Measurements from ENCODE around the gene FLT3. TPM values are rescaled to one million over a fixed set of nuclear protein-coding genes. Genes with fewer than 3 reads are reported as not detected.

Gene FLT3
- total RNA-seq, 4 donors from 2014 or later: 0.47 to 1.2 (median 1.2) TPM

- H3K4me3 ChIP-seq: no peak overlapping the region
- no peaks in the 10 kb centered on the region for H3K4me1 ChIP-seq
- H3K27me3 ChIP-seq: peaks cover 10% of the 10 kb centered on the region
- WGBS: 65% methylated on average over 13 of the region's 13 CpGs
- no peaks in the 10 kb centered on the region for H3K36me3 ChIP-seq
- no peak overlapping the region for H3K27ac ChIP-seq
- H3K9me3 ChIP-seq: no peaks in the 10 kb centered on the region
- TF ChIP-seq POLR2A (IDR thresholded peaks at IDR 0.05): no peak
- TF ChIP-seq POLR2AphosphoS5 (IDR thresholded peaks at IDR 0.05): no peak
- no peak for TF ChIP-seq EP300 (IDR thresholded peaks at IDR 0.05)
- TF ChIP-seq CTCF (IDR thresholded peaks at IDR 0.05): no peak
- DNase-seq (ENCODE audit: low spot score in 2 of 2): no peak
Measured at GRCh38 chr13:28058866-28059613, 41.3 kb downstream of the FLT3 start.

GRCh38 chr13:28056970-28057712 lies 43.2 kb downstream of the FLT3 start:
- Histone ChIP-seq H3K4me1 (no peaks in the 10 kb centered on the region), H3K4me3 (no peak overlapping the region), H3K36me3 (no peaks in the 10 kb centered on the region), H3K27ac (no peak overlapping the region), H3K27me3 (peaks cover 10% of the 10 kb centered on the region), H3K9me3 (no peaks in the 10 kb centered on the region)
- no peak for TF ChIP-seq CTCF (IDR thresholded peaks at IDR 0.05)
- no peak for TF ChIP-seq POLR2A (IDR thresholded peaks at IDR 0.05)
- TF ChIP-seq POLR2AphosphoS5 (IDR thresholded peaks at IDR 0.05): no peak
- no peak for TF ChIP-seq EP300 (IDR thresholded peaks at IDR 0.05)
- no peak for DNase-seq (ENCODE audit: low spot score in 2 of 2)
- 80% methylated on average over 13 of the region's 13 CpGs for WGBS

- Histone ChIP-seq H3K36me3 (no peaks in the 10 kb centered on the region), H3K4me3 (no peak overlapping the region), H3K27ac (no peak overlapping the region), H3K4me1 (no peaks in the 10 kb centered on the region), H3K9me3 (no peaks in the 10 kb centered on the region), H3K27me3 (peaks cover 10% of the 10 kb centered on the region)
- WGBS: 68% methylated on average over 9 of the region's 9 CpGs
- TF ChIP-seq POLR2A (IDR thresholded peaks at IDR 0.05): no peak
- no peak for TF ChIP-seq POLR2AphosphoS5 (IDR thresholded peaks at IDR 0.05)
- no peak for TF ChIP-seq CTCF (IDR thresholded peaks at IDR 0.05)
- no peak for TF ChIP-seq EP300 (IDR thresholded peaks at IDR 0.05)
- no peak for DNase-seq (ENCODE audit: low spot score in 2 of 2)
Measured at GRCh38 chr13:28056426-28056825, 44.0 kb downstream of the FLT3 start.

- no peak for DNase-seq (ENCODE audit: low spot score in 2 of 2)
- H3K4me3 ChIP-seq: no peak overlapping the region
- peaks cover 10% of the 10 kb centered on the region for H3K27me3 ChIP-seq
- H3K27ac ChIP-seq: no peak overlapping the region
- WGBS: 29% methylated on average over 2 of the region's 2 CpGs
- no peaks in the 10 kb centered on the region for H3K36me3 ChIP-seq
- H3K4me1 ChIP-seq: no peaks in the 10 kb centered on the region
- TF ChIP-seq POLR2AphosphoS5 (IDR thresholded peaks at IDR 0.05) (no peak), EP300 (IDR thresholded peaks at IDR 0.05) (no peak), POLR2A (IDR thresholded peaks at IDR 0.05) (no peak), CTCF (IDR thresholded peaks at IDR 0.05) (no peak)
- H3K9me3 ChIP-seq: no peaks in the 10 kb centered on the region
Measured at GRCh38 chr13:28055357-28055756, 45.0 kb downstream of the FLT3 start.

GRCh38 chr13:28052945-28053344 lies 47.4 kb downstream of the FLT3 start:
- TF ChIP-seq EP300 (IDR thresholded peaks at IDR 0.05) (no peak), POLR2A (IDR thresholded peaks at IDR 0.05) (no peak), CTCF (IDR thresholded peaks at IDR 0.05) (no peak), POLR2AphosphoS5 (IDR thresholded peaks at IDR 0.05) (no peak)

More at GRCh38 chr13:28052945-28053344, 47.4 kb downstream of the FLT3 start:
- Histone ChIP-seq H3K4me1 (no peaks in the 10 kb centered on the region), H3K4me3 (no peak overlapping the region), H3K9me3 (no peaks in the 10 kb centered on the region), H3K27me3 (peaks cover 13% of the 10 kb centered on the region), H3K27ac (no peak overlapping the region), H3K36me3 (no peaks in the 10 kb centered on the region)
- DNase-seq (ENCODE audit: low spot score in 2 of 2): no peak
